Right atrium auricular region (tissue), 2 donors: ENCODE results near the gene MS4A4A. TPM values are rescaled to one million over a fixed set of nuclear protein-coding genes. Genes with fewer than 3 reads are reported as not detected.
"Not testable (repeated sequence)": the region's sequence is repeated elsewhere in the genome, so short reads cannot be mapped to it uniquely, and the experiment has no call there.

ENCODE experiments used
- DNase-seq: peaks from one replicate; pipeline ENCODE4 v3.0.0-alpha.2; 2019; ENCODE audit warnings: low spot score
- H3K27ac ChIP-seq, 2 donors: fragments of 200-600 bp; sonication (generic); 1 replicate in 1 of 2; 2 replicates in 1 of 2; pipeline ENCODE4 v1.5.1; 2016 to 2019
- H3K27me3 ChIP-seq, 2 donors: fragments of 200-600 bp; sonication (generic); one replicate each; pipeline versions ENCODE4 v1.5.1 to v1.6.0; 2017 to 2019
- H3K36me3 ChIP-seq: fragments of 200-600 bp; sonication (generic); one replicate; pipeline ENCODE4 v1.5.1; 2016
- H3K4me1 ChIP-seq, 2 donors: fragments of 200-600 bp; sonication (generic); one replicate each; pipeline versions ENCODE4 v1.5.1 to v1.6.0; 2017 to 2019
- H3K4me3 ChIP-seq, 2 donors: fragments of 200-600 bp; sonication (generic); 1 replicate in 1 of 2; 2 replicates in 1 of 2; pipeline ENCODE4 v1.5.1; 2017 to 2019; ENCODE audit warnings: mild to moderate bottlenecking in 1 of 2, moderate library complexity in 1 of 2
- H3K9me3 ChIP-seq, 2 donors: fragments of 200-600 bp; sonication (generic); one replicate each; pipeline ENCODE4 v1.5.1; 2019
- CTCF ChIP-seq, 2 donors: fragments of 200-600 bp; sonication (generic); IDR thresholded peaks; one replicate each; pipeline ENCODE4 v1.5.1; 2019; ENCODE audit warnings: antibody characterized with exemption in 2 of 2
- total RNA-seq, 2 donors: library from RNA; depleted of rRNA; stranded (reverse); fragments of >200 nt; gene quantifications; one replicate each; pipeline ENCODE4 v1.1.0, GENCODE V29; 2016

Gene MS4A4A
- total RNA-seq, 2 donors from 2014 or later, result 7.8 to 11.6 TPM

GRCh38 chr11:60264644-60265043, 15.8 kb upstream of the MS4A4A start:
- no peak for TF ChIP-seq CTCF (IDR thresholded peaks at IDR 0.05)
- no peak overlapping the region for H3K27ac ChIP-seq
- peaks cover 0 to 3% of the 10 kb centered on the region in 2 donors for H3K9me3 ChIP-seq
- H3K4me1 ChIP-seq, result no peaks in the 10 kb centered on the region
- DNase-seq, result no peak
- H3K36me3 ChIP-seq, result no peaks in the 10 kb centered on the region
- no peak overlapping the region for H3K4me3 ChIP-seq
- no peaks in the 10 kb centered on the region for H3K27me3 ChIP-seq

GRCh38 chr11:60265373-60266214, 14.9 kb upstream of the MS4A4A start:
- peak; percentile 36 to 79 for TF ChIP-seq CTCF (IDR thresholded peaks at IDR 0.05)
- Histone ChIP-seq H3K27ac (no peak overlapping the region), H3K4me1 (no peaks in the 10 kb centered on the region), H3K36me3 (no peaks in the 10 kb centered on the region), H3K4me3 (no peak overlapping the region), H3K27me3 (no peaks in the 10 kb centered on the region), H3K9me3 (peaks cover 0 to 12% of the 10 kb centered on the region in 2 donors)
- DNase-seq, result no peak

GRCh38 chr11:60274416-60274815, 6.0 kb upstream of the MS4A4A start:
- H3K9me3 ChIP-seq, result peaks cover 0 to 16% of the 10 kb centered on the region in 2 donors
- no peaks in the 10 kb centered on the region for H3K4me1 ChIP-seq
- no peak for TF ChIP-seq CTCF (IDR thresholded peaks at IDR 0.05)
- H3K27ac ChIP-seq, result no peak overlapping the region
- no peaks in the 10 kb centered on the region for H3K27me3 ChIP-seq
- H3K4me3 ChIP-seq, result no peak overlapping the region
- DNase-seq, result no peak
- H3K36me3 ChIP-seq, result no peaks in the 10 kb centered on the region

GRCh38 chr11:60281485-60281884, 1.0 kb downstream of the MS4A4A start:
- no peaks in the 10 kb centered on the region for H3K27me3 ChIP-seq
- no peaks in the 10 kb centered on the region for H3K9me3 ChIP-seq
- DNase-seq, result no peak
- no peaks in the 10 kb centered on the region for H3K4me1 ChIP-seq
- no peak for TF ChIP-seq CTCF (IDR thresholded peaks at IDR 0.05)
- H3K4me3 ChIP-seq, result peak overlapping the region in 1 of 2 donors; percentile 17
- H3K36me3 ChIP-seq, result no peaks in the 10 kb centered on the region
- H3K27ac ChIP-seq, result no peak overlapping the region

GRCh38 chr11:60282286-60282685, 1.8 kb downstream of the MS4A4A start:
- TF ChIP-seq CTCF (IDR thresholded peaks at IDR 0.05), result no peak
- DNase-seq, result no peak
- Histone ChIP-seq H3K27ac (peak overlapping the region in 1 of 2 donors; percentile 29), H3K4me1 (no peaks in the 10 kb centered on the region), H3K4me3 (no peak overlapping the region), H3K36me3 (no peaks in the 10 kb centered on the region), H3K27me3 (no peaks in the 10 kb centered on the region), H3K9me3 (no peaks in the 10 kb centered on the region)

GRCh38 chr11:60285411-60286126, 5.1 kb downstream of the MS4A4A start:
- DNase-seq, H3K36me3 ChIP-seq: not testable (repeated sequence)

More at GRCh38 chr11:60285411-60286126, 5.1 kb downstream of the MS4A4A start:
- not testable (repeated sequence) for H3K27me3 ChIP-seq, H3K4me1 ChIP-seq, H3K9me3 ChIP-seq, H3K27ac ChIP-seq, H3K4me3 ChIP-seq
